HG03565 (cell line): Measurements from ENCODE around the gene URI1.
"Not testable (repeated sequence)": the region's sequence is repeated elsewhere in the genome, so short reads cannot be mapped to it uniquely, and the experiment has no call there.

Experiments used
- ATAC-seq: cut with Tn5 transposase; IDR thresholded peaks from one replicate; pipeline ENCODE4 v1.9.1; 2021; ENCODE audit warnings: mild to moderate bottlenecking, moderate library complexity; ENCODE audit not compliant: unreplicated experiment

URI1 gene

DNA sequence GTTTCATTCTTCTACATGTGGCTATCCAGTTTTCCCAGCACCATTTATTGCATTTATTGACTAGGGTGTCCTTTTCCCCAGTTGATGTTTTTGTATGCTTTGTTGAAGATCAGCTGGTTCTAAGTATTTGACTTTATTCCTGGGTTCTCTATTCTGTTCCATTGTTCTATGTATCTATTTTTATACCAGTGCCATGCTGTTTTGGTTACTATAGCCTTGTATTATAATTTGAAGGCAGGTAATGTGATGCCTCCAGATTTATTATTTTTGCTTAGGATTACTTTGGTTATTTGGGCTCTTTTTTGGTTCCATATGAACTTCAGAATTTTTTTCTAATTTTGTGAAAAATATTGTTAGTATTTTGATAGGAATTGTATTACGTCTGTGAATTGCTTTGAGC, 80.6 kb downstream of the URI1 start:
- ATAC-seq: no peak

- no peak for ATAC-seq
Measured at GRCh38 chr19:30023330-30023729, 81.3 kb downstream of the URI1 start.

DNA sequence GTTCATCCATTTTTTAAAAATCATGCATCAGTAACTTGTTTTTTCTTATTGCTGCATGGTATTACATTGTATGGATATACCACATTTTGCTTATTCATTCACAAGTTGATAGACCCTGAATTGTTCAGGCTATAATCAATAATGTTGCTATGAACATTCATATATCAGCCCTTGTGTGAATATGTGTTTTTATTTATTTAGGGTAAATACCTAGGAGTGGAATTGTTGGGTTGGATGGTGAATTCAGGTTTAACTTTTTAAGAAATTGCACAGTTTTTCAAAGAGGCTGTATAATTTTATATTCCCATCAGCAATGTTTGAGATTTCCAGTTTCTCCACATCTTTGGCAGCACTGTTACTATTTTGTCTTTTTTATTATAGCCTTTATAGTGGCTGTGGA, 82.1 kb downstream of the URI1 start:
- ATAC-seq: no peak

DNA sequence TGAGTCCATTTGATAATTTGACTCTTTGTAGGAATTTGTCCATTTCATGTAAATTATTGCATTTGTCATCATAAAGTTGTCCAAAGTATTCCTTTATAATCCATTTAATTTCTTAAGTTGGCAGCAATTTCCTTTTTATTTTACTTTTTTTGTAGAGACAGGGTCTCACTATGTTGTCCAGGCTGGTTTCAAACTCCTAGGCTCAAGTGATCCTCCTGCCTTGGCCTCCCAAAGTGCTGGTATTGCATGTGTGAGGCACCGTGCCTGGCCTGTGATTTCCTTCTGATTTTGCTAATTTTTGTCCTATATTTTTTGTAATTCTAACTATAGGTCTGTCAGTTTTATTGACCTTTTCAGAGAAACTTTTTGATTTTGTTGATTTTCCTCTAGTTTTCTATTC, 84.9 kb downstream of the URI1 start:
- ATAC-seq: no peak

GRCh38 chr19:30028118-30028991, 86.3 kb downstream of the URI1 start:
- ATAC-seq: no peak

- ATAC-seq: no peak
Measured at GRCh38 chr19:30028992-30029343, 86.9 kb downstream of the URI1 start.

GRCh38 chr19:30029721-30030510, 87.9 kb downstream of the URI1 start:
- peak; percentile 93 for ATAC-seq

DNA sequence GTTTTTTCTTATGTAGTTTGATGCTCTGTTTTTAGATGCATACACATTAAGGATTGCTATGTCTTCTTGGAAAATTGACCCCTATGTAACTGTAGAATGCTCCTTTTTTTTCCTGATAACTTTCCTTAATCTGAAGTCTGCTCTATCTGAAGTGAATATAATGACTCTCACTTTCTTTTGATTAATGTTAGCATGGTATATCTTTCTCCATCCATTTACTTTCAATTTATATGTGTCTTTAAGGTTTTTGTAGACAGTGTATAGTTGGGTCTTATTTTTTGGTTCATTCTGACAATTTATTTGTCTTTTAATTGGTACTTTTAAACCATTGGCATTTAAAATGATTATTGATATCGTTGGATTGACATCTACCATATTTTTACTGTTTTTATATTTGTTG, 92.3 kb downstream of the URI1 start:
- no peak for ATAC-seq

DNA sequence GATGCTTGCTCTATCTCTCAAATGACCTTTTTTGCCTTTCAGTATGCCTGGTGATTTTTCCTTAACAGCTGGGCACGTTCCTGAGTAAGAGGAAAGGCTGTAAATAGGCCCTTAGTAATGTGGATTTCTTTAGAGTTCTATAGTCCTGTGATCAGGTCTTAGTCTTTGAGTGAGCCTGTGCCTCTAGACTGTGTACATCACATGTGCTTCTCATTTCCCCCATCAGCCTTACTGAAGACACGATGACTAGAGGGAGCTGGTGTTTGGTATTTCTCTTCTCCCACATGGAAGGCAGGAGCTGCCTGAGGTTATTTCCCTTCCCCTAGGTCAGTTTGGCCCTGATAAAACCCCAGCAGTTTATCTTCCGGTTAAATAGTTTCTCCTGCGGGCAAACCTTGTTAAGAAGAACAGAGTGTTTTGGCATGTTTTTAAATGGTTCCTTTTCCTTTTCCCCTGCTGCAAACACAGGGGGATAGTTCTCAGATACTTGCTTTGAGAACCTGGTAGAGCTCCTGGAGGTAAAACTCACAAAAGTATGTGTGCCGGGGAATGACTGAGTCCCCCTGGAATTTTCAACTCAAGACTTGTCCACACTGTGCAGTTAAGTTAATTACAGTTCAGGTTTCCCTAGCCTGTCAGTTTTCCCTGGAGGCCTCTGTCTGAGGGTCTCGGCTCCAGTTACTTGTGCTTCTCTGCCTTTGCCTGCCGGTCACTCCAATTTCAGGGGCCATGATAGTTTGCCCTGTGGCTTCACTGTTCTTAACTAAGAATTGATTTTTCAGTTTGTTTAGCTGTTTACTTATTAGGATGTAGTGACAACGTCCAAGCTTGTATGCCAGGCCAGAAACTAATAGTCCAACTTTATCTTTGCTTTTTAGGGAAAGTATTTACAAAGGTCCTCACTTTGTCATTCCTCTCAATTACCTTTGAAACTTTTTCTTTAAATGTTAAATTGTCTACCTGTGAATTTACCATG, 94.4 kb downstream of the URI1 start:
- ATAC-seq: no peak

GRCh38 chr19:30037835-30038234, 95.8 kb downstream of the URI1 start:
- no peak for ATAC-seq

- ATAC-seq: not testable (repeated sequence)
Measured at GRCh38 chr19:30041931-30042330, 99.9 kb downstream of the URI1 start.

DNA sequence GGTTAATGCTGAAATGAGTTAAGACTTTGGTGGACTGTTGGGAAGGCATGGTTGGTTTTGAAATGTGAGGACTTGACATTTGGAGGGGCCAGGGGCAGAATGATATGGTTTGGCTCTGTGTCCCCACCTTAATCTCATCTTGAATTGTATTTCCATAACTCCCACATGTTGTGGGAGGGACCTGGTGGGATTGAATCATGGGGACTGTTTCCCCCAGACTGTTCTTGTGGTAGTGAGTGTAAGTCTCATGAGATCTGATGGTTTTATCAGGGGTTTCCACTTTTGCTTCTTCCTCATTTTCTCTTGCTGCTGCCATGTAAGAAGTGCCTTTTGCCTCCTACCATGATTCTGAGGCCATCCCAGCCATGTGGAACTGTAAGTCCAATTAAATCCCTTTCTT, 101.0 kb downstream of the URI1 start:
- not testable (repeated sequence) for ATAC-seq

GRCh38 chr19:30044273-30045248, 102.5 kb downstream of the URI1 start:
- no peak for ATAC-seq

DNA sequence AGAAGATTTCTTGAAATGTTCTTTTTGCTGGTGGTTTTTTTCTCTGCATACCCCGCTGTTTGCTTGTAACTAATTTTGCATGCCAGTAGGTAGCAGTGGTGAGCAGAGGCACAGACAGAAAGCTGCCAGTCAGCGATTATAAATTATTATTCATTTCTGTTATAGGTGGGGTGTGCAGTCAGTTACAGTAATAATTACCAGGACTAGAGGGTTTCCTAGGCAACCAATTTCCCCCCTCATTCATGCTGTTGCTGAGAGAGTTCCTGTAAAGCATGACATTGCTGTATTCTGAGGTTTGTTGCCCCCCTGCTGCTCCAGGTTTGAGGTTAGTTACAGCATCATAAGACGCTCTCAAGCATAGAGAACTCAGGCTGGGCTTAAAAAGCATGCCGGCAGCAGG, 104.5 kb downstream of the URI1 start:
- peak; percentile 69 for ATAC-seq

- ATAC-seq: no peak
Measured at GRCh38 chr19:30047432-30047831, 105.4 kb downstream of the URI1 start.

DNA sequence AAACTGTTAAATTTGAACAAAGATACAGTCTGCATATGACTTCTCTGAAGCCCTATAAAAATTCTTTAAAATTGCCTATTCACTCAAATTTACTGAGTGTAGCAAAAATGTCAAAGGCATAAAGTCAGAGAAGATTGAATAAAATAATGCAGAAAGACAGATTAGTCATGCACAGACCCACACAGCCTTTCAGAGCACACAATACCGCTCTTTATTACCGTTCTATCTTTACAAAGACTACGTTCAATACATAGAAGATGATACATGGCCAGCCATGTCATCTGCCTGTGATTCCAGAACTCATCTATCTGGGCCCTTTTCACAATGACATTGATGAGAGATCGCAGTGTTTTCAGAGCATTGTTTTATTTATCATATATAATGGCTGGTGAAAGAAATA, 107.2 kb downstream of the URI1 start:
- no peak for ATAC-seq

GRCh38 chr19:30049846-30050667, 108.0 kb downstream of the URI1 start:
- ATAC-seq: no peak

- ATAC-seq: no peak
Measured at GRCh38 chr19:30052122-30053075, 110.4 kb downstream of the URI1 start.
